Keratinocyte (primary cell): ENCODE data around the gene KCNN4.

Experiments used
- CTCF ChIP-seq, 3 experiments: IDR thresholded peaks in 1 of 3; conservative IDR thresholded peaks in 1 of 3; optimal IDR thresholded peaks in 1 of 3; 2 replicates in 2 of 3; 3 replicates in 1 of 3; pipeline versions ENCODE3 to v1.5.1; 2011; ENCODE audit warnings: low read length in 3 of 3, mild to moderate bottlenecking in 3 of 3, moderate library complexity in 2 of 3, control low read depth in 1 of 3, inconsistent platforms in 1 of 3; ENCODE audit not compliant: insufficient read depth in 2 of 3; ENCODE audit errors: extremely low read depth in 1 of 3
- EZH2 ChIP-seq: IDR thresholded peaks from one replicate; pipeline ENCODE4 v1.6.1; 2012; ENCODE audit warnings: inconsistent platforms, mild to moderate bottlenecking, low read length, moderate library complexity

GRCh38 chr19:43763473-43763939 lies 17.3 kb downstream of the KCNN4 start:
- TF ChIP-seq CTCF (optimal IDR thresholded peaks at IDR 0.05 in 1 of 3, IDR thresholded peaks at IDR 0.05 in 1 of 3, conservative IDR thresholded peaks at IDR 0.05 in 1 of 3; ENCODE audit: extremely low read depth in 1 of 3, insufficient read depth in 2 of 3, low read length in 3 of 3) (no peak), EZH2 (no peak)
